HL-60 (cell line): ENCODE data around the gene GRID1.

ENCODE experiments used
- CTCF ChIP-seq: IDR thresholded peaks from one replicate; pipeline ENCODE4 v1.5.1; 2011; ENCODE audit warnings: low read length, control low read depth, inconsistent platforms; ENCODE audit not compliant: insufficient read depth
- POLR2AphosphoS5 ChIP-seq: IDR thresholded peaks from 2 replicates; pipeline ENCODE4 v1.6.1; 2012; ENCODE audit warnings: low read depth
- REST ChIP-seq: IDR thresholded peaks from 2 replicates; pipeline ENCODE4 v1.6.1; 2012; ENCODE audit warnings: low read depth; ENCODE audit not compliant: insufficient replicate concordance

GRCh38 chr10:86287966-86288579 is 78.5 kb downstream of the GRID1 start:
- TF ChIP-seq POLR2AphosphoS5 (no peak), CTCF (no peak), REST (no peak)
